Hepatocyte (in vitro differentiated cells): ENCODE measurements around the gene PDLIM5. TPM values are rescaled to one million over a fixed set of nuclear protein-coding genes. Genes with fewer than 3 reads are reported as not detected.

Experiments used
- DNase-seq: peaks from one replicate; pipeline ENCODE4 v3.0.0-alpha.2; 2016; ENCODE audit warnings: low spot score
- H2AFZ ChIP-seq: fragments of 200-600 bp; sonication (generic); 2 replicates; pipeline ENCODE4 v1.6.0; 2016; ENCODE audit warnings: antibody characterized with exemption, mild to moderate bottlenecking
- H3K27ac ChIP-seq: fragments of 200-600 bp; sonication (generic); 2 replicates; pipeline ENCODE4 v1.5.1; 2016; ENCODE audit warnings: mild to moderate bottlenecking
- H3K27me3 ChIP-seq: fragments of 200-600 bp; sonication (generic); 2 replicates; pipeline ENCODE4 v1.6.1; 2016
- H3K36me3 ChIP-seq: fragments of 200-600 bp; sonication (generic); replicated peaks from 2 replicates; pipeline ENCODE4 v1.5.1; 2016; ENCODE audit warnings: low read depth; ENCODE audit not compliant: insufficient read depth
- H3K4me1 ChIP-seq: fragments of 200-600 bp; sonication (generic); 2 replicates; pipeline ENCODE4 v1.5.1; 2016; ENCODE audit warnings: mild to moderate bottlenecking, moderate library complexity; ENCODE audit not compliant: insufficient read depth
- H3K4me2 ChIP-seq: fragments of 200-600 bp; sonication (generic); 2 replicates; pipeline ENCODE4 v1.6.0; 2016
- H3K4me3 ChIP-seq: fragments of 200-600 bp; sonication (generic); 2 replicates; pipeline ENCODE4 v1.5.1; 2016; ENCODE audit warnings: mild to moderate bottlenecking
- H3K79me2 ChIP-seq: fragments of 200-600 bp; sonication (generic); 2 replicates; pipeline ENCODE4 v1.6.0; 2017; ENCODE audit warnings: mild to moderate bottlenecking
- H3K9me2 ChIP-seq: fragments of 200-600 bp; sonication (generic); replicated peaks from 2 replicates; pipeline ENCODE4 v1.6.0; 2017; ENCODE audit warnings: mild to moderate bottlenecking; ENCODE audit not compliant: insufficient read depth
- H3K9me3 ChIP-seq: fragments of 200-600 bp; sonication (generic); 2 replicates; pipeline ENCODE4 v1.5.1; 2016; ENCODE audit warnings: low read depth, mild to moderate bottlenecking
- H4K20me1 ChIP-seq: fragments of 200-600 bp; sonication (generic); 2 replicates; pipeline ENCODE4 v1.6.0; 2016; ENCODE audit warnings: mild to moderate bottlenecking; ENCODE audit not compliant: insufficient read depth, poor library complexity, severe bottlenecking
- CTCF ChIP-seq: fragments of 200-600 bp; sonication (generic); IDR thresholded peaks from 2 replicates; pipeline ENCODE4 v1.5.1; 2016; ENCODE audit warnings: antibody characterized with exemption, mild to moderate bottlenecking; ENCODE audit not compliant: poor library complexity
- EZH2 ChIP-seq: fragments of 200-600 bp; sonication (generic); IDR thresholded peaks from 2 replicates; pipeline ENCODE4 v1.6.1; 2016; ENCODE audit warnings: antibody characterized with exemption, mild to moderate bottlenecking, borderline replicate concordance
- EZH2phosphoT487 ChIP-seq: fragments of 200-600 bp; sonication (generic); IDR thresholded peaks from one replicate; pipeline ENCODE4 v1.6.1; 2018; ENCODE audit warnings: antibody characterized with exemption, mild to moderate bottlenecking, low read depth, moderate library complexity; ENCODE audit not compliant: unreplicated experiment, severe bottlenecking
- WGBS: methylation state at CpG from one replicate; pipeline ENCODE4 v1.1.6; 2016; ENCODE audit warnings: low lambda C conversion rate; ENCODE audit errors: missing lambda C conversion rate; 5-methylcytosine and 5-hydroxymethylcytosine counted together
- polyA plus RNA-seq: library from polyadenylated mRNA; unstranded; fragments of >200 nt; fragmentation: Nextera tagmentation; extraction: Ambion mirVana; gene quantifications from 2 replicates; pipeline ENCODE4 v1.2.1, GENCODE V29; 2016
- total RNA-seq: library from RNA; depleted of rRNA; stranded (reverse); fragments of >200 nt; gene quantifications from 2 replicates; pipeline ENCODE4 v1.2.3, GENCODE V29; 2014

The PDLIM5 gene
- total and polyA plus RNA-seq, 2 experiments from 2014 or later: 97.1 to 121 TPM

DNA sequence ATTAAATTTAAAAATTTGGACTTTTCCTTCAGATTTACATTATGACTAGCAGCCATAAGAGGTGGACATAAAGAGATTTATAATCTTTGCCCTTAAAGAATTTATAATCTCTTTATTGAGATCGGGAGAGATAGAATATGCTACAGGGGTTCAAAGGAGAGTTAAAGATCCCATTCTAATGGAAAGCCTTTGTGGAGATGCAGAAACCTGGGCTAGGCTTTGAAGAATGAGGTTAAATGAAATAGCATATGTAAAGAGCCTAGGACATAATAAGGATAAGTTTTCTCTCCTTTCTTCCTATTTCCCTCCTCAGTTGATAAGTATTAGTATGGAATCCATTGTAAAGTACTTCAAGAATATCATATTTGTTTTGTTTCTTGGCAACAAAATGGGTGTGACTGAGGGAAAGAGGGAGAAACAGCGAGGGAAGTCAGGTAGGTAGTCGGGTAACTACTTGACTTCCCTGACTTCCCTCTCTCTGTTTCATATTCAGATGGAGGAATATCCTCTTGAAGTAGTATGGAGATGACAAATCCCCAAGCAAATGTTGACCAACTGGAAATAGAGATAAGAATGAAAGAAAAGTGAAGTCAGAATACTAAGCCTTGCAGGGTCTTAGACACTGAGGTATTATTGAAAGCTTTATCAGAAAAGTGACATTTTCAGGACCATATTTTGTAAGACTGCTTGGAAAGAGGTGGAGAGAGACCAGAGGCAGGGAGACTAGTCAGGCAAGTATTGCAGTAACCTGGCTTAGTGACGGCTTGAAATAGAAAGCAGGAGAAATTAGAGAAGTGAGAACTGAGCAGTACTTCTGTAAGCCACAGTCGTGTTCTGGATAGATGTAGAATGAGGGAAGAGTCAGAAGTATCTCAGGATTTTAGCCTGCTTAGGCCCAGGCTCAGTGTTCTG is 82.9 kb downstream of the PDLIM5 start:
- Histone ChIP-seq H3K4me2 (peak overlapping the region; percentile 45), H3K9me2 (no peaks in the 10 kb centered on the region), H4K20me1 (no peaks in the 10 kb centered on the region), H3K4me1 (peaks cover 30% of the 10 kb centered on the region), H2AFZ (no peak overlapping the region), H3K9me3 (no peaks in the 10 kb centered on the region), H3K36me3 (no peaks in the 10 kb centered on the region), H3K4me3 (no peak overlapping the region), H3K27ac (peak overlapping the region; percentile 59), H3K79me2 (peaks cover 45% of the 10 kb centered on the region), H3K27me3 (no peaks in the 10 kb centered on the region)
- TF ChIP-seq EZH2phosphoT487: no peak
- TF ChIP-seq EZH2: no peak
- no peak for TF ChIP-seq CTCF
- 40% methylated on average over 5 of the region's 5 CpGs for WGBS
- DNase-seq: peak; percentile 26

- no peaks in the 10 kb centered on the region for H4K20me1 ChIP-seq
- WGBS: 75% methylated on average over 3 of the region's 3 CpGs
- no peak overlapping the region for H3K4me2 ChIP-seq
- no peaks in the 10 kb centered on the region for H3K9me3 ChIP-seq
- no peak overlapping the region for H3K27ac ChIP-seq
- H3K9me2 ChIP-seq: no peaks in the 10 kb centered on the region
- no peak for DNase-seq
- H3K4me1 ChIP-seq: peaks cover 30% of the 10 kb centered on the region
- H3K36me3 ChIP-seq: no peaks in the 10 kb centered on the region
- H2AFZ ChIP-seq: no peak overlapping the region
- H3K79me2 ChIP-seq: peaks cover 41% of the 10 kb centered on the region
- H3K4me3 ChIP-seq: no peak overlapping the region
- H3K27me3 ChIP-seq: no peaks in the 10 kb centered on the region
- TF ChIP-seq EZH2 (no peak), CTCF (no peak), EZH2phosphoT487 (no peak)
Measured at GRCh38 chr4:94536049-94536448, 84.3 kb downstream of the PDLIM5 start.

DNA sequence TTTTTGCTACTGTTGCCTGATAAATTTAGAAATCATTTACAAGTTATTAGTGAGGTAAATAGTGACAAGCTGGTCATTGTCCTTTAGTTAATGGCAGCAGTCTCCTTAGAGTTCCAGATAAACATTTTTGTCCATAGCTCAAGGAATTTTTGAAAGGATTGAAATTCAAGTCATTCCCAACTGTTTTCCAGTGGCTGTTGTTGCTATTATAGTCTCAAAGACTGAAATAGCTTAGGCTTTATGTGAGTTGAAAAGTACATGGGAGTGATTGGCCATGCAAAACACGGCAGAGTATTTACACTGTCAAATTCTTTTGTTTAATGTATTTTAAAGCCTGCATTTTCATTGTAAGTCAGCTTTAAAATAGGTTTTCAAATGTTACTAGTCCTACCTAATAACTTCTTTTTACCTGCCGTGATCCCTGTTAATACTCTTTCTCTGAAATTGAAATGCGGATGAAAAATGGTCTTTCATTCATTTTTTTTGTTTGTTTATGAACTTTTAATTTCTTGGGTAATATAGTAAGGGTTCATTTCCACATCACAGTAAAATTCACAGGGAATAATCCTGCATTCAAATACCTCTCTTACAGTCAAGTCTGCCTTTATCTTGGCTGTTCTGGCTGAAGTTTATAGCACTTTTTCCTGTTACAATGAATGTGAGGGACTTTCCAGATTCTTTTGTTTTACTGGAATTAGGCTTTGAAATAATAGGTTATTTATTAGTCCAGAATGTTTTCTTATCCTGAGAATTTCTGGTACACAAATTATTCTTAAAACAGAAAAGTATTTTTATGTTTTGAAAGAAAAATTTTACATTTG is 85.1 kb downstream of the PDLIM5 start:
- H3K4me2 ChIP-seq: peak overlapping the region; percentile 7
- no peak for DNase-seq
- no peaks in the 10 kb centered on the region for H3K36me3 ChIP-seq
- H3K27ac ChIP-seq: peak overlapping the region; percentile 7
- no peak overlapping the region for H3K4me3 ChIP-seq
- no peaks in the 10 kb centered on the region for H3K27me3 ChIP-seq
- H2AFZ ChIP-seq: no peak overlapping the region
- TF ChIP-seq EZH2 (no peak), EZH2phosphoT487 (no peak), CTCF (no peak)
- peaks cover 39% of the 10 kb centered on the region for H3K79me2 ChIP-seq
- WGBS: 47% methylated on average over 3 of the region's 3 CpGs
- H3K9me2 ChIP-seq: no peaks in the 10 kb centered on the region
- no peaks in the 10 kb centered on the region for H4K20me1 ChIP-seq
- H3K9me3 ChIP-seq: no peaks in the 10 kb centered on the region
- peaks cover 30% of the 10 kb centered on the region for H3K4me1 ChIP-seq
